ENCODE data around the gene STMND1. TPM values are rescaled to one million over a fixed set of nuclear protein-coding genes. Genes with fewer than 3 reads are reported as not detected.

Gene STMND1
- total and polyA plus RNA-seq, 2 experiments from 2014 or later = 0.80 TPM; not detected in 1

DNA sequence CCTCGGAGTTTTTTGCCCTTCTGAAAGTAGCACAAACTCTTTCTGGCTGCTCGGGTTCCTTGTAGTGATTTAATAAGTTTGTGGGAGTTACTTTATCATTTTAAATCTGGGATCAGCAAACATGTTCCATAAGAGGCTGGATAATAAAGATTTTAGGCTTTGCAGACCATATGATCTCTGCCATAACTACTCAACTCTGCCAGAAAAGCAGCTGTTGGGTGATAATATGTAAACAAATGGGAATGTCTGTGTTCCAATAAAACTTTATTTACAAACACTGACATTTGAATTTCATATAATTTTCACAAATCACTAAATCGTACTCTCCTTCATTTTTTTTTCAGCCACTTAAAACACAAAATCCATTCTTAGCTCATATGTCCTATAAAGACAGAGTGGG is 3.9 kb upstream of the STMND1 start (continued):
- TF ChIP-seq, protein P1, sequence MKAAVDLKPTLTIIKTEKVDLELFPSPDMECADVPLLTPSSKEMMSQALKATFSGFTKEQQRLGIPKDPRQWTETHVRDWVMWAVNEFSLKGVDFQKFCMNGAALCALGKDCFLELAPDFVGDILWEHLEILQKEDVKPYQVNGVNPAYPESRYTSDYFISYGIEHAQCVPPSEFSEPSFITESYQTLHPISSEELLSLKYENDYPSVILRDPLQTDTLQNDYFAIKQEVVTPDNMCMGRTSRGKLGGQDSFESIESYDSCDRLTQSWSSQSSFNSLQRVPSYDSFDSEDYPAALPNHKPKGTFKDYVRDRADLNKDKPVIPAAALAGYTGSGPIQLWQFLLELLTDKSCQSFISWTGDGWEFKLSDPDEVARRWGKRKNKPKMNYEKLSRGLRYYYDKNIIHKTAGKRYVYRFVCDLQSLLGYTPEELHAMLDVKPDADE (IDR thresholded peaks at IDR 0.05) = no peak
- TF ChIP-seq JUNB (IDR thresholded peaks at IDR 0.05; ENCODE audit: unreplicated experiment) (no peak), CREB1 (CRISPR knock-in tag; IDR thresholded peaks at IDR 0.05; ENCODE audit: low read depth) (no peak)

DNA sequence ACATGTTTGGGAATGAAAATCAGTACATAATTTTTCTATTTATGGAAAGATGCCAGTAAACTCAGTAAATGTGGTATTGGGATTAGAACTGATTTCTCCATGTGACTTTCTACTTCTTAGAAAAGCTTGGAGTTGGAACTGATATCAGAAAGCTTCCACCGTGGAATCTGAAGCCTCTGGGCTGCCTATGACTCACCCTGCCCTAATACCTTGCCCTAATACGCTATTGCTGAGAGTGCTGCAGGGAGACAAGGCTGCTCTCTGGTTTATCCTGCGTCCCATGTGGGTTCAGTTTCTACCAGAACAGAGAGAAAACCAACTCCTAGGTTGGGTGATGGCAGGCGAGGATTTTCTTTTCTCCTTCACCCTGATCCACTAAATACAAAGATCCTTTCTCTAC is 3.3 kb upstream of the STMND1 start:
- no peak overlapping the region for H3K4me3 Mint-ChIP-seq
- Histone ChIP-seq H3K27me3 (ENCODE audit: insufficient read depth) (peaks cover 34% of the 10 kb centered on the region), H3K27ac (ENCODE audit: low read depth) (no peak overlapping the region), H3K4me3 (no peak overlapping the region), H3K36me3 (ENCODE audit: insufficient read depth) (no peaks in the 10 kb centered on the region), H2AFZ (no peak overlapping the region), H3K4me2 (no peak overlapping the region), H3K9me2 (ENCODE audit: insufficient read depth) (no peaks in the 10 kb centered on the region), H3F3A (replicated peaks; ENCODE audit: low read depth) (0 out of 2 replicates have a peak, but pooled peaks cover 5% of the 10 kb centered on the region), H3K79me2 (replicated peaks; ENCODE audit: insufficient read depth) (no peaks in the 10 kb centered on the region), H3K4me1 (ENCODE audit: insufficient read depth) (peaks cover 5% of the 10 kb centered on the region; the same call in 1 of the 2 replicates), H4K20me1 (replicated peaks; ENCODE audit: insufficient read depth) (no peaks in the 10 kb centered on the region)
- H3K36me3 Mint-ChIP-seq (ENCODE audit: low read depth) = no peaks in the 10 kb centered on the region
- peaks cover 23% of the 10 kb centered on the region for H3K27me3 Mint-ChIP-seq (ENCODE audit: insufficient read depth, low read depth, poor library complexity)
- ATAC-seq (no peak), DNase-seq (ENCODE audit: low spot score) (no peak)
- peaks cover 21% of the 10 kb centered on the region for H3K4me1 Mint-ChIP-seq
- H3K27ac Mint-ChIP-seq = no peak overlapping the region
- TF ChIP-seq, protein P2, sequence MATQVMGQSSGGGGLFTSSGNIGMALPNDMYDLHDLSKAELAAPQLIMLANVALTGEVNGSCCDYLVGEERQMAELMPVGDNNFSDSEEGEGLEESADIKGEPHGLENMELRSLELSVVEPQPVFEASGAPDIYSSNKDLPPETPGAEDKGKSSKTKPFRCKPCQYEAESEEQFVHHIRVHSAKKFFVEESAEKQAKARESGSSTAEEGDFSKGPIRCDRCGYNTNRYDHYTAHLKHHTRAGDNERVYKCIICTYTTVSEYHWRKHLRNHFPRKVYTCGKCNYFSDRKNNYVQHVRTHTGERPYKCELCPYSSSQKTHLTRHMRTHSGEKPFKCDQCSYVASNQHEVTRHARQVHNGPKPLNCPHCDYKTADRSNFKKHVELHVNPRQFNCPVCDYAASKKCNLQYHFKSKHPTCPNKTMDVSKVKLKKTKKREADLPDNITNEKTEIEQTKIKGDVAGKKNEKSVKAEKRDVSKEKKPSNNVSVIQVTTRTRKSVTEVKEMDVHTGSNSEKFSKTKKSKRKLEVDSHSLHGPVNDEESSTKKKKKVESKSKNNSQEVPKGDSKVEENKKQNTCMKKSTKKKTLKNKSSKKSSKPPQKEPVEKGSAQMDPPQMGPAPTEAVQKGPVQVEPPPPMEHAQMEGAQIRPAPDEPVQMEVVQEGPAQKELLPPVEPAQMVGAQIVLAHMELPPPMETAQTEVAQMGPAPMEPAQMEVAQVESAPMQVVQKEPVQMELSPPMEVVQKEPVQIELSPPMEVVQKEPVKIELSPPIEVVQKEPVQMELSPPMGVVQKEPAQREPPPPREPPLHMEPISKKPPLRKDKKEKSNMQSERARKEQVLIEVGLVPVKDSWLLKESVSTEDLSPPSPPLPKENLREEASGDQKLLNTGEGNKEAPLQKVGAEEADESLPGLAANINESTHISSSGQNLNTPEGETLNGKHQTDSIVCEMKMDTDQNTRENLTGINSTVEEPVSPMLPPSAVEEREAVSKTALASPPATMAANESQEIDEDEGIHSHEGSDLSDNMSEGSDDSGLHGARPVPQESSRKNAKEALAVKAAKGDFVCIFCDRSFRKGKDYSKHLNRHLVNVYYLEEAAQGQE (IDR thresholded peaks at IDR 0.05; ENCODE audit: unreplicated experiment) = no peak
- TF ChIP-seq ZNF331 (CRISPR knock-in tag; IDR thresholded peaks at IDR 0.05; ENCODE audit: low read depth) (no peak), STAT1 (IDR thresholded peaks at IDR 0.05; ENCODE audit: unreplicated experiment) (no peak), JUNB (IDR thresholded peaks at IDR 0.05; ENCODE audit: unreplicated experiment) (no peak), POLR2AphosphoS5 (IDR thresholded peaks at IDR 0.05; ENCODE audit: low read depth) (no peak), EZH2 (IDR thresholded peaks at IDR 0.05; ENCODE audit: low read depth, unreplicated experiment) (no peak)
- TF ChIP-seq, protein P3, sequence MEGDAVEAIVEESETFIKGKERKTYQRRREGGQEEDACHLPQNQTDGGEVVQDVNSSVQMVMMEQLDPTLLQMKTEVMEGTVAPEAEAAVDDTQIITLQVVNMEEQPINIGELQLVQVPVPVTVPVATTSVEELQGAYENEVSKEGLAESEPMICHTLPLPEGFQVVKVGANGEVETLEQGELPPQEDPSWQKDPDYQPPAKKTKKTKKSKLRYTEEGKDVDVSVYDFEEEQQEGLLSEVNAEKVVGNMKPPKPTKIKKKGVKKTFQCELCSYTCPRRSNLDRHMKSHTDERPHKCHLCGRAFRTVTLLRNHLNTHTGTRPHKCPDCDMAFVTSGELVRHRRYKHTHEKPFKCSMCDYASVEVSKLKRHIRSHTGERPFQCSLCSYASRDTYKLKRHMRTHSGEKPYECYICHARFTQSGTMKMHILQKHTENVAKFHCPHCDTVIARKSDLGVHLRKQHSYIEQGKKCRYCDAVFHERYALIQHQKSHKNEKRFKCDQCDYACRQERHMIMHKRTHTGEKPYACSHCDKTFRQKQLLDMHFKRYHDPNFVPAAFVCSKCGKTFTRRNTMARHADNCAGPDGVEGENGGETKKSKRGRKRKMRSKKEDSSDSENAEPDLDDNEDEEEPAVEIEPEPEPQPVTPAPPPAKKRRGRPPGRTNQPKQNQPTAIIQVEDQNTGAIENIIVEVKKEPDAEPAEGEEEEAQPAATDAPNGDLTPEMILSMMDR (conservative IDR thresholded peaks at IDR 0.05; ENCODE audit: low read depth in 2 of 2) = no peak
- TF ChIP-seq, protein P1 (IDR thresholded peaks at IDR 0.05) = no peak
- H3K9me3 Mint-ChIP-seq = no peaks in the 10 kb centered on the region

All from GM23338 (cell line).